Measurements from ENCODE around the gene GAPDHS. TPM values are rescaled to one million over a fixed set of nuclear protein-coding genes. Genes with fewer than 3 reads are reported as not detected.

GAPDHS gene
- total RNA-seq, 1 experiment from 2014 or later, result not detected

DNA sequence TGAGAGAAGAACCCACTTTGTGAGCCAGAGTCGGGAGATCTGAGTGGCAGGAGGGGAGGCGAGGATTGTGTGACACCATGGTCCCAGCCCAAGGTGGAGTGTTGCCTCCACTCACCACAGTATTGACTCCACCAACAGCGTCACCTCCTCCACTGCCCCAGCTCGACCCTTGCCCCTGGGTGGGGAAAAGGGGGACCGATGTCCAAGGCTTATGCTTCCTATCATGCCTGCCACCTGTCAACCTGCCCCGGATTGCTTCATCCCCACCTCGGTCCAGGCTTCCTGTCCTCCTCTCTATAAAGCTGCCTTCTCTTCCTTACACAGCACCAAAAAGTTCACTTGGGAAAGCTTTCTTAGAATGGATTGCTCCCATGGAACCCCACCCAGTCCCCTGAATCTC is 27.2 kb upstream of the GAPDHS start:
- H4K20me1 ChIP-seq (ENCODE audit: control insufficient read depth, insufficient read depth, insufficient read length), result no peaks in the 10 kb centered on the region
- no peak overlapping the region for H3K18ac ChIP-seq (ENCODE audit: insufficient read length, low read depth, low read length)
- H3K27ac ChIP-seq (ENCODE audit: insufficient read length, low read depth, low read length), result no peak overlapping the region
- no peak overlapping the region for H2BK20ac ChIP-seq (ENCODE audit: low read depth, low read length, poor library complexity, severe bottlenecking)
- Mint-ChIP-seq H3K4me1 (peaks cover 11 to 22% of the 10 kb centered on the region in 2 experiments), H3K36me3 (ENCODE audit: insufficient read depth in 1 of 3, low read depth in 3 of 3) (peaks cover 46 to 71% (median 71%) of the 10 kb centered on the region in 3 experiments), H3K27me3 (ENCODE audit: low read depth) (peaks cover 3% of the 10 kb centered on the region; the same call in 1 of the 2 replicates), H3K27ac (peak overlapping the region in 1 of 3 experiments; percentile 75; a peak in 1 of 7 replicates), H3K4me3 (no peak overlapping the region), H3K9me3 (no peaks in the 10 kb centered on the region)
- no peak overlapping the region for H2AK5ac ChIP-seq (ENCODE audit: insufficient read length, low read length)
- no peak overlapping the region for H3K9ac ChIP-seq (ENCODE audit: extremely low read depth, insufficient read length, low read length)
- DNase-seq, result no peak
- no peak for TF ChIP-seq CTCF (conservative IDR thresholded peaks at IDR 0.05)
- H4K8ac ChIP-seq (replicated peaks; ENCODE audit: insufficient read length, low read depth, low read length), result no peak overlapping the region
- no peak overlapping the region for H2AFZ ChIP-seq (ENCODE audit: low read length)
- no peak overlapping the region for H2BK12ac ChIP-seq (ENCODE audit: insufficient read length, low read depth, low read length)
- H3K4ac ChIP-seq (ENCODE audit: low read depth, low read length), result no peak overlapping the region
- no peak overlapping the region for H4K5ac ChIP-seq (ENCODE audit: insufficient read length, low read depth, low read length)
- H3T11ph ChIP-seq (ENCODE audit: low read length), result no peak overlapping the region
- no peaks in the 10 kb centered on the region for H3K79me1 ChIP-seq (ENCODE audit: insufficient read depth, low read depth, low read length, poor library complexity, severe bottlenecking)
- no peak overlapping the region for H3K56ac ChIP-seq (ENCODE audit: insufficient read length, low read depth, low read length)
- H3K27me3 ChIP-seq (ENCODE audit: insufficient read depth, low read length), result no peaks in the 10 kb centered on the region
- no peak overlapping the region for H3K4me2 ChIP-seq (ENCODE audit: insufficient read depth, insufficient read length, low read length)
- peaks cover 8% of the 10 kb centered on the region for H3K23me2 ChIP-seq (ENCODE audit: insufficient read length, low read depth, low read length, poor library complexity, severe bottlenecking)
- no peak overlapping the region for H3K23ac ChIP-seq (ENCODE audit: insufficient read length, low read depth, low read length)
- no peaks in the 10 kb centered on the region for H3K4me1 ChIP-seq (ENCODE audit: insufficient read depth, low read length)
- no peak overlapping the region for H4K91ac ChIP-seq (ENCODE audit: insufficient read length, low read depth, low read length)
- no peak overlapping the region for H3K14ac ChIP-seq (ENCODE audit: insufficient read depth, low read length)
- no peak overlapping the region for H2BK5ac ChIP-seq (ENCODE audit: insufficient read length, low read length)
- WGBS (ENCODE audit: extremely low coverage, insufficient read length, low lambda C conversion rate), result no CpG with 5 or more reads among the region's 7 CpGs
- H2BK120ac ChIP-seq (ENCODE audit: low read depth, low read length, poor library complexity, severe bottlenecking), result no peak overlapping the region
- no peak overlapping the region for H2BK15ac ChIP-seq (ENCODE audit: low read depth, low read length)
- no peaks in the 10 kb centered on the region for H3K9me3 ChIP-seq (ENCODE audit: control insufficient read depth, low read depth, low read length)
- peaks cover 4% of the 10 kb centered on the region; the same call in 1 of the 2 replicates for H3K79me2 ChIP-seq (ENCODE audit: insufficient read depth, low read length)

Data from H9 (cell line).